Erythroblast (primary cell): ENCODE results near the gene ARPC1B.
"Not testable (repeated sequence)": the region's sequence is repeated elsewhere in the genome, so short reads cannot be mapped to it uniquely, and the experiment has no call there.

Experiments
- DNase-seq, 2 experiments: peaks; one replicate each; lab custom pipeline; 2025; lab: John Stamatoyannopoulos, UW
- GATA1 ChIP-seq: IDR thresholded peaks from 2 replicates; pipeline ENCODE4 v1.6.1; 2011; ENCODE audit warnings: low read depth, mild to moderate bottlenecking, control low read depth, low read length, moderate library complexity
- POLR2A ChIP-seq: IDR thresholded peaks from 2 replicates; pipeline ENCODE4 v1.6.1; 2011; ENCODE audit warnings: mild to moderate bottlenecking, low read length

The ARPC1B gene

GRCh38 chr7:99374111-99375064, at the start of gene ARPC1B:
Gene ARPC1B, plus strand, starts transcription at chr7:99374730. Its CDS starts 10,985 bp downstream, at chr7:99385715.
- peak; percentile 74 to 76 for DNase-seq
- TF ChIP-seq POLR2A (peak; percentile 32), GATA1 (no peak)

GRCh38 chr7:99325001-99325493, 49.5 kb upstream of the ARPC1B start:
- TF ChIP-seq POLR2A (no peak), GATA1 (no peak)
- DNase-seq: no peak

GRCh38 chr7:99325592-99326407, 48.7 kb upstream of the ARPC1B start, which contains the start of gene ARPC1A:
Gene ARPC1A, plus strand, starts transcription at chr7:99325898. Its CDS starts 7,456 bp downstream, at chr7:99333354.
- TF ChIP-seq GATA1 (no peak), POLR2A (peak; percentile 96)

GRCh38 chr7:99326408-99326782, 48.1 kb upstream of the ARPC1B start:
- peak; percentile 40 to 59 for DNase-seq
- TF ChIP-seq POLR2A (no peak), GATA1 (no peak)

More at GRCh38 chr7:99325592-99326407, 48.7 kb upstream of the ARPC1B start, which contains the start of gene ARPC1A:
- DNase-seq: peak; percentile 95 to 97

- peak; percentile 35 for TF ChIP-seq POLR2A
- DNase-seq: peak; percentile 84 to 88
Measured at GRCh38 chr7:99330314-99330961, 44.1 kb upstream of the ARPC1B start.

- TF ChIP-seq POLR2A (no peak), GATA1 (no peak)
- DNase-seq: peak in 1 of 2 experiments; percentile 64
Measured at GRCh38 chr7:99331002-99331401, 43.5 kb upstream of the ARPC1B start.

- TF ChIP-seq POLR2A (no peak), GATA1 (no peak)
Measured at GRCh38 chr7:99339595-99339994, 34.9 kb upstream of the ARPC1B start.

GRCh38 chr7:99340659-99341058, 33.9 kb upstream of the ARPC1B start:
- TF ChIP-seq GATA1 (no peak), POLR2A (no peak)
- no peak for DNase-seq

More at GRCh38 chr7:99339595-99339994, 34.9 kb upstream of the ARPC1B start:
- no peak for DNase-seq

- TF ChIP-seq POLR2A (no peak), GATA1 (no peak)
- no peak for DNase-seq
Measured at GRCh38 chr7:99344061-99344647, 30.4 kb upstream of the ARPC1B start.

GRCh38 chr7:99350641-99351040, 23.9 kb upstream of the ARPC1B start:
- DNase-seq: not testable (repeated sequence)

GRCh38 chr7:99352247-99352646, 22.3 kb upstream of the ARPC1B start:
- TF ChIP-seq POLR2A (no peak), GATA1 (no peak)
- DNase-seq: no peak

GRCh38 chr7:99355098-99355497, 19.4 kb upstream of the ARPC1B start:
- no peak for TF ChIP-seq POLR2A
- no peak for TF ChIP-seq GATA1
- no peak for DNase-seq
